Activated CD4-positive, CD25-positive, alpha-beta regulatory T cell treated with anti-CD3 and anti-CD28 coated beads, Interleukin-2, amount 50 U/mL, for 72 hours (primary cell): ENCODE results near the gene SEPTIN12.
"Not testable (repeated sequence)": the region's sequence is repeated elsewhere in the genome, so short reads cannot be mapped to it uniquely, and the experiment has no call there.

Experiments
- DNase-seq: peaks from one replicate; pipeline ENCODE4 v3.0.0; 2021

The SEPTIN12 gene

DNA sequence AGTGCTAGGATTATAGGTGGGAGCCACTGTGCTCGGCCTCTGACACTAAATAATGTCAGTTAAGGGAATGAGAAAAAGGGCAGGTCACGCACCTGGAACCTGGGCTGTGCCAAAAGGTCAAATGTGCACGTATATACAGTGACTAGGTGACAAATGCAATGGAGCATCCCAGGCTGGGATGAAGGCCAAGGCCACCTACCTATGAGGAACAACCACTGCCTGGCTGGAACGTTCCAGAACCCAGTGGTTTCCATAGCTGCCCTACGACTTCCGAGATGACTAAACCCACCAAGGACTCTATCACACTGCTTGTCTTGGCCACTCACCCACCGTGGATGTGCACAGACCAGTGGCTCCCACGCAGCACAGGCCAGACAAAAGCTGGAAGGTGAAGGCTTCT is 37.2 kb downstream of the SEPTIN12 start:
- no peak for DNase-seq

DNA sequence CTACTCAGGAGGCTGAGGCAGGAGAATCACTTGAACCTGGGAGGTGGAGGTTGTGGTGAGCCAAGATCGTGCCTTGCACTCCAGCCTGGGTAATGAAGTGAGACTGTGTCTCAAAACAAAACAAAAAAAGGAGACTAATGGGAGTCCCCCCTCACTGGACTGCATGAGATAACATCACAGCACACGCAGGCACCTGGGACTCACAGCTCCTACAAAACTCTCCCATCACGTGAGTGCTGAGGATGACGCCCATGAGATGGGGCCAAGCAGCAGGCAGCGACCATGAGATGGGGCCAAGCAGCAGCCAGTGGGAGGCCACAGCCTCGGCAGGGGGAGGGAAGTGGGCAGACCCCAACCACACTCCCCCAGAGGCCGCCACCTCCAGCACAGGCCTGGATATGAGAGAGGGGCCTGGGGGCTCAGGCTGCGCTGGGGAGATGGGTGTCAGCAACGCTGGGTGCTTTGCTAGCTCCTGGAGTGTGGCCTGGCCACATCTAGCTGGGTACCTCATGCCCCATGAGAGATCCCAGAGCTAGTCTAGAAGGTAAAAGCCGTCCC is 38.4 kb downstream of the SEPTIN12 start:
- no peak for DNase-seq

DNA sequence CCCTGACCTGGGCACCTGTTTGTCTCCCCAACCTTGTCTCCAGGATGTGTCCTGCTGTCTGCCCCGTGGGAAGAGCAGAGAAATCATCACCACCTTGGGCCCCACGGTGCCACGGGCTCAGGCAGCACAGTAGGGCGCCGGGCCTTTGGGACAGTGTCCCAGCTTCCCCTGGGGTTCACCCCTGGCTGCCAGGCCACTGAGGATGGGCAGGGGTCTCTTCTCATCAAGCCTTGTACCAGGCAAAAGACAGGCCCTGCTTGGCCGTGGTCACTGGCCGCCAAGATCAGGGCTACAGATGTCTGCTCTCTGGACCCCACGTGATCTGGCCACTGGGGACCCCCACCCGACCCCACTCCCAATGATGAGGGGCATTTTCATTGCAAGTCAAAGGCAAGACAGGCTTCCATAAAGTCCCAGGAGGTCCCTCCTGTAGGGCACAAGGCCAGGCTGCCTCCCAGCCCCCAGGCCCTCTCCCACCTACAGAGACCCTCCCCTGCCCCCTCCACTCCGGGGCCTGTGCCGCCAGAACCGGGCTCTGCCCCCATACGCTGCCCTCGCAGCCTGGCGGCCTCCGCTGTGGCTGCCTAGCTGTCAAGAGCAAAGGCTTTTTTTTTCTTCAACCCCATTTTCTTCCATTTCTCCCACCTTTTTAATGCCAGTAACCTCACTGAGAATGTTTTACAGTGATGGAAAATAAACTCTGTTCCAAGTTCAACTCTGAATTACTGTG is 39.3 kb downstream of the SEPTIN12 start:
- no peak for DNase-seq

DNA sequence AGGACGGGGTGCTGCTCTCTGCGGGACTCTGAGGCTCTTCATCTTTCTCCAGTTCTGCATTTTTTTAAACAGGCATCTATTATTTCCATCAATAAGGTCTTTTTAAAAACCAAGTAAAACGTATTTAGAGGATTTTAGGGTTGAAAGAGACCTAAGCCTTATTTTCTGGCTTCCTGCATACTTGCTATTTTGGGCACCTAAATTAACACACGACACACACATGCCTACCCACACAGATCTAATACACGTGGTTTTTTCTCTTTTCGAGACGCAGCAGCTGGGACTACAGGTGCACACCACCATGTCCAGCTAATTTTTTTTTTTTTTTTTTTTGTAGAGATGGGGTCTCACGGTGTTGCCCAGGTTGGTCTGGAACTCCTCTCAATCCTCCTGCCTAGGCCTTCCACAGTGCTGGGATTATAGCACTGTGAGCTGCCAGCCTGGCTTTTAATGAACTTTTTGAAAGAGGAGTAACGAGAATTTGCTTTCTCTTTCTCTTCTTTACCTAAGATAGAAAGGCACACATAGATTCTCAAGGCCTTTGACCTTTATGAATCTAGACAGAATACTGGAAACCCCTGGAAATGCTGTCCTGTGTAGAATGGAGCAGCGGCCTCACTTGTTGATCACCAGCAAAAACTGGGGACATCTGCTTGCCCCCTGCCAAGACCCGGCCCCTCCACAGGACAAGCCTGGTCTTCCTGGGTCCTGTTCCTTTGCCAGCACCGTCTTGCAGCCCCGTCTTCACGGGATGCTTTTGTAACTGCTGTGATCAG is 40.1 kb downstream of the SEPTIN12 start:
- no peak for DNase-seq

DNA sequence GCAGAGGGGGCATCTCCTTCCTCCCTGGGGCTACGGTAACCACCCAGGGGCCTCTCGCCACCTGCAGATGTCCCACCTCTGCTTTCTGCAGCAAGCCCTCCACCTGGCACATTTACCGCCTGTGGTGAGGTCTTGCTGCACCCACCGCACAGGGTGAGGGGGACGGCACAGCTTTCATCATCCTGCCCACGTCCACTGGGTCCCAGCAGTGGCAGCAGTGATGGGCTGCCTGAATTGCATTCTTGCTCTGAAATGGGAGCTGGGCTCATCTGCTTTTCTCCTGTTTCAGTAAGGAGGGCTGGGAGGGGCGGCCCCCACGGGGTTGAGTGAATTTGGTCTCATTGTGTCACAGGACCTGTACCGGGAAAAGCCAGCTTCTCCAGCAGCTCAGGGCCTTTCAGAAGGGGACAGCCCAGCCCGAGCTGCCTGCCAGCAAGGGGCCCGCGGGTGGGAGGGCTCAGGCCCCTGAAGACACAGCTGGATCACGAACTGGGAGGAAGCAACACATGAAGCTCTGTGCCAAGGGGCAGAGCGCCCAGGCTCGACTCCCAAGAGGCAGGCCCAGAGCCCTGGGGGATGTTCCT is 41.1 kb downstream of the SEPTIN12 start:
- no peak for DNase-seq

DNA sequence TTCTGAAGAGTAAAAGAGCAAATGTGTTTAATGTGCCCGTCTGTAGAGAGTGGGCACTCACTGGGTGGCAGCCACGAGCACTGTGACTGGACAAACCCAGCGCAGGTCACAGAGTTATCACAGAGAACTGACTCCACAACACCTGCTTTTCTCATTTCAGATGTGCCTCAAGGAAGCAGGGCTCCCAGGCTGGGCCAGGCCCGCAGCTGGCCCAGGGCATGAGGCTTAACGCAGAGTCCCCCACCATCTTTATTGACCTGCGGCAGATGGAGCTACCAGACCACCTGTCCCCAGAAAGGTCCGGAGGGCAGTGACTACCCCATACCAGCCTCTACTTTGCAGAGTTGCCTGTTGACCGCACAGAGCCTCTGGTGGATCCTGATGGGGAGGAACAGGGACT is 41.9 kb downstream of the SEPTIN12 start:
- no peak for DNase-seq

DNA sequence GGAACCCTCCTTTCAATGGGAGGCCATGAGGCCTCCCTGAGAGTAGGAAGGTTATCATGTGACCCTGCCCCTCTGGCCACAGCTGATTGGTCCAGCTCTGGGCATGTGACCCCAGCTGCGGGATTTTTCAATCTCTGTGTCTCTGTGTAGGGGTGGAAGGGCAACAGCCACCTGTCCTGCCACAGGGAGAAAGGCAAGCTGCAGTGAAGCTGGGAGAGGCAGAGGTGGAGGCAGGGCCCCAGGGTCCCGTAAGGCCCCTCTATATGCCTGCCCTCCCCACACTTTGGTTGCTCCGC is 42.9 kb downstream of the SEPTIN12 start:
- no peak for DNase-seq

DNA sequence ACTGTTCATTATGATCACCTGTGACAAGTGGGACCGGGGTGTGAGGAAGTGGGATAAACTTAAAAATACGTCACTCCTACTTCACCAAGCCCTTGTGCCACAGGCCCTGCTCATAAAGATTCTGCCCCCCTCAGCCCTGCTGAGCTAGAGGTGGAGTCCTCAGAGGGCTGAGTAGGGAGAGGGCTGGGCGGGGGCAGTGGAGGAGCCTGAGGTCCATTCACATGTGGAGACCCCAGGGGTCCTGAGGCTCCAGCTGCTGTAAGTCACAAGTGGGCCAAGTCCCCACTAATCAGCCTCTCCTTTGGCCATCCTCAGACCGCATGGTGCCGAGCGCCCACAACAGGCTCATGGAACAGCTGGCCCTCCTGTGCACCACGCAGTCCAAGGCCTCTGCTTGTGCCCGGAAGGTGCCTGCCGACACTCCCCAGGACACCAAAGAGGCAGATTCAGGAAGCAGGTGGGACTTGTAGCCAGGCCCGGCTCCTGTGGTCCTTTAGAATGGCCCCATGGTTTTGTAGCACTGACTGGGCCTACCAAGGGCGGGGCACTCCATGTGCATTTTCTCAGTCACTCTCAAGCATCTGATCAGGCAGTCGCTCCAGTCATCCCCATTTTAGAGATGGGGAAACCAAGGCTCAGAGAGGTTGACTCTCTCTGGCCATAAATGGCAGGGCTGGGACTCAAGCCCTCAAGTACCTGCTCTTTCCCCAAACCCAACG is 43.4 kb downstream of the SEPTIN12 start:
- no peak for DNase-seq

DNA sequence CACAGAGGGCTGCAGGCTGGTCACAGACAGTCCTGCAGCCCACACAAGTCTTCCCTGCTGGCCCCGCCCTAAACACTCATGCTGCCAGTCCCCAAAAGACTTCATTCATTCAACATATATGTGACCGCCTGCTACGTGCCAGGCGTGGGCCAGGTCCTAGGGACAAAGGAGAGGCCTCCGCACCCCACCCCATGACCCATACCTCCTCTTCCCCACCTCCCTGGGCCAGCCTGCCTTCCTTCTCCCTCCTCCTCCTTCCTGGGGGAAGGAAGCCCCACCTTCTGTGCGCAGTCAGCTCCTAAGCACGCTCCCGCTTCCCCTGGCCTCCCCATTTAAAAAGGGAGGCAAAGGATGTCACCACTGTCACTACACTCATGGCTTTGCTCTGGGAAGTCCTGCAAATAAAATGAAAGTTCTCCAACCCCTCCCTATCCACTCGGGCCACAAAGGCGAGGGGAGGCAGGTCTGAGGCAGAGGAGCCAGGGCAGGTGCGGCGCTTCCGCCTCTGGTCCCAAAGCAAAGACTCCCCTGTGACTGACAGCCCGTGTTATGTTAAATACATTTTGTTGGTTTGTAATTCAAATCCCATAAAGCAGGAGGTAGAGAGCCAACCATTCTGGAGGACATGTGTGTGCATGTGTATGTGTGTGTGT is 44.8 kb downstream of the SEPTIN12 start:
- no peak for DNase-seq

DNA sequence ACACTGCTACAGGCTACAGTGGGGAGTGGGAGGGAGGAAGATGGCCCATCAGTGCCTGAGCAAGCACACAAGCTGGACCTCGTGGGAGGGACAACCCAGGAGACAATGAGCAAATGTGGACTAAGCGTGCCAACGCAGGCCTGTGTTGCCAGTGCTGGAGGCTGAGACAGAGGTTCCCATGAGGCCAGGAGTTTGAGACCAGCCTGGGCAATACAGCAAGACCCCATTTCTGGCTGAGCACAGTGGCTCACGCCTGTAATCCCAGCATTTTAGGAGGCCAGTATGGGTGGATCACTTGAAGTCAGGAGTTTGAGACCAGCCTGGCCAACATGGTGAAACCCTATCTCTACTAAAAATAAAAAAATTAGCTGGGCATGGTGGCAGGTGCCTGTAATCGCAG is 49.8 kb downstream of the SEPTIN12 start:
- DNase-seq, result not testable (repeated sequence)

DNA sequence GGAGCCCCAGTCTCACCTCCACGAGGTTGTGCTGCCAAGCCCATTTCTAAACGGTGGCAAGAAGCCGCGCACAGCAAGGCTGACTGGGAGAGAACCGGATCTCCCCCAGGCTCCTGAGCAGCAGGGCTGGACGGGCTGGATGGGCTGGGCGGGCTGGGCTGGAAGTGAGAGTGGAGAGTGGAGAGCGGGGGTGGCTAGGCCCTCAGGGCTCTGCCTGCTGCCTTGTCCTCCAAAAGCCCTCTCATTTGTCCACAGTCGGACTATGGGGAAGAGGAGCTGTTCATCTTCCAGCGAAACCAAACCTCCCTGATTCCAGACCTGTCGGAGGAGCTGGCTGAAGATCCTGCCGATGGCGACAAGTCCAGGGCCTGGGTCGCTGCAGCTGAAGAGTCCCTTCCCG is 50.6 kb downstream of the SEPTIN12 start:
- no peak for DNase-seq

DNA sequence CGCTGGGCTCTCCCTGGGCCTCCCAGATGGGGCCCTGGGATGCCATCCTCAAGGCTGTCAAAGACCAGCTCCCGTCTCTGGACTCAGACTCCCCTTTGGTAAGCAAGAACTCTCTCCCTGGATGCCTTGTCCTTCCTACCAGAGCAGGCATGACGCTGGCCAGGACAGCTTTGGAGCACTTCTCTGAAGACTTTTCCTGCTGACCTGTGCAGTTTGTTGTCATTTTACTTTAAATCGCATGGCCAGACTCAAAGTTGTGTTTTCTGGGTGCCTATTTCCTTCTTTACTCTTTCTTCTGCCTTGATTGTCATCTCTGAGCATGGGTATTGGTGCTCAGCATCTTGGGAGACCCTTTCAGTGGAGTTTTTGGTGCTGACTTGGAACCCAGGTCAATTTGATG is 51.6 kb downstream of the SEPTIN12 start:
- no peak for DNase-seq

DNA sequence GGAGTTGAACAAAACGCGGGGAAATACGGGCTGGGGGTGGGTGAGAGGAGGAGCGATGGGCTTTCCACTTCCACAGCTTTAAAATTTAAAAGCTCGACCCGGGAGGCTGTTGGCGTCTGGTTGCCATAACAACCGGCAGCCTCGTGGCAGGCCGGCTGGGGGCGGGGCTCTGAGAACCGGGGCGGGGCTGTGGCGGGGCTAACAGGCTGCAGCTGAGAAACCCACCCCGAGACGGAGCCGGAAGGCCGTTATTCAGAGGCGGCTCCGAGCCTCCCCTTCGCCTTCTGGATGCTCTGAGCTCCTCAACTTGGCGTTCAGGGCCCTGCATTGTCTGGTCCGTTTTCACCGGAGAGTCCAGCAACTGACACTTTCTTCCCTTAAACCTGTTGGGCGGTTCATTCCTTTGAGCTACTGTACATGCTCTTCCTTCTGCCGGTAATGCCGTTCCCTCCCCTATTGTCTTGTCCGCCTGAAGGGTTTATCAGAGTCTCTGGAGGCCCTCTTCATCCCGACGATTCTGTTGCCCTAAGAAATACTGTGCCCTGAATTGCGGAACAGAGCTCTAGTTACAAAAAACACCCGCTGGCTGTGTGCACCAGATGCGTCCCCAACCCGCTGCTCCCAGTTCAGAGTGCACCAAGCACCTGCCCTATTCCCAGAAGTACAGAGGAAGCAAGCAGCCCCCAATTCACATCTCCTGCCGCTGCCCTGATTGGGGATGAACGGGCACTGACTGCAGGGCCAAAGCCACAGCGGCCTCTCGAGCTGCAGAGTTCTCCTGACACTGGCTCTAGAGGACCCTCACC is 53.2 kb downstream of the SEPTIN12 start:
- peak; percentile 90 for DNase-seq

DNA sequence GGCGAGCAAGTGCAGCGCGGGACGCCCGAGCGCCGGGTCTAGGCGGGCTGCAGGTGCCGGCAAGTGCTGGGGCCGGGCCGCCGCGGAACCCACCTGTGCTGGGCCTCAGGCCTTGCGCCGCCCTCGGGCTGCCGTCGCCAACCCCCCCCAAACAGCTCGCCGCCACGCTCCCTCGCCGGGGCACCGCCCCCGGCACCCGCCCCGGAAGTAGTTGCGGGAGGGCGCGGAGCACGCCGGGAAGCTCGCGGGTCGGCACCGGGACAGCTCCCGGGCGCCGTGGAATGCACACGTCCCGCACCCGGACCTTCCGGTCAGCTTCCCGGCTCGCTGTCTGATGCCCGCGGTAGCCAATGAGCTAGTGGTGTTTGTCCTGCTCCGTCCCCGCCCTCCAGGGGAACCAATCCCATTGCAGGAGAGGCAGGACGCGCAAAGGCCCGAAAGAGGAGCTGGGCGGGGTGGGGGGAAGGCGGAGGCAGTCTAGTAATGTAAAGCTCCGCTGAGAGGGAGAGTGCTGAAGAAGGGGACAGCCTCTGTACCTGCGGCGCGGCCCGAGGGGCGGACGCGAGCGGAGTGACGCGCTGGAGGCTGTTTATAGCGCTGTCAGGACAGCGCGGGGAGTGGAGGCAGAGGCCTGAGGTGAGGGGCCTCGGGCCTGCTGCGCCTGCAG is 53.9 kb downstream of the SEPTIN12 start, which contains the start of the genes ANKS3 and DNAAF8:
Gene ANKS3, minus strand, starts transcription at position 209 of the 667 bp plus-strand sequence. CDS start 4,122 bp downstream, outside the sequence.
Gene DNAAF8, plus strand, starts transcription at position 475 of the 667 bp plus-strand sequence. CDS start 1,978 bp downstream, outside the sequence.
- DNase-seq, result peak; percentile 81

DNA sequence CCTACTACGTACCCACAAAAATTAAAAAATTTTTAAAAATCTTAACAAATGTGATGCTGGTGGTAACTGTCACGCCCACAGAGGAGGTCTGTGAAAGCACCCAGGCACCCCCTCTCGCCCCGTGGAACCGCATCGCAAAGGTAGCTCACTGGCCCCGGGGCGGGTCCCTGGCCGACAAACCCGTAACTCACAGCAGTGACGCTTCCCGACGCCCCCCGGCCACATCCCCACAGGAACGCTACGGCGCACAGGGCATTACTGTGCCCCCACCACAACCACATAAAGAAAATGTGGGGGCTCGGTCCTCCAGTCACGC is 54.4 kb downstream of the SEPTIN12 start:
- DNase-seq, result no peak

DNA sequence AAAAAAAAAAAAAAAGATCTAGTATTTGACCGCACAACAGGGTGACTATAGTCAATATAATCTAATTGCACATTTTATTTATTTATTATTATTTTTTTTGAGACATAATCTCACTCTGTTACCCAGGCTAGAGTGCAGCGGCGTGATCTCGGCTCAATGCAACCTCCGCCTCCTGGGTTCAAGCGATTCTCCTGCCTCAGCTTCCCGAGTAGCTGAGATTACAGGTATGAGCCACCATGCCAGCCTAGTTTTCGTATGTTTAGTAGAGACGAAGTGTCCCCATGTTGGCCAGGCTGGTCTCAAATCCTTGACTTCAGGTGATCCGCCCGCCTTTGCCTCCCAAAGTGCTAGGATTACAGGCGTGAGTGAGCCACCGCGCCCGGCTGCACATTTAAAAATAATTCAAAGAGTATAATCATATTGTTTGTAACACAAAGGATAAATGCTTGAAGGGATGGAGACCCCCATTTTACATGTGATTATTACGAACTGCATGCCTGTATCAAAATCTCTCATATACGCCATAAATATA is 54.9 kb downstream of the SEPTIN12 start:
- no peak for DNase-seq

DNA sequence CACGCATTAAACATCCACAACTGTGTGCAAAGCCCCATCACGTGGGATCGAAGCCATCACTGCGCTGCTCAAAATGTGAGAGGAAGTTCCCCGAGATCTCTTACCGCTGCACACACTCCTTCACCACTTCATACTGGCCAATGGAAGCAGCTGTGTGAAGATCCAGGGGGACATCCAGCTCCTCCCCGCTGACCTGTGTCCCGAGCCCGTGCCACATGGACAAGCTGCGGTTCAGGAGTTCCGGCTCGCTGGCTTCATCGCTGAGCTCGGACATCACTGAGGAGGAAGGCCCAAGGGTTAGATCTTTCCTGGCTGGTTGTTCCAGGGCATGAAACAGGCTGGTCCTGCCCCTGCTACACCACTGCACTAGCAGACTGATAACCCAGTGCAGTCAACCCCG is 58.3 kb downstream of the SEPTIN12 start:
- DNase-seq, result no peak

DNA sequence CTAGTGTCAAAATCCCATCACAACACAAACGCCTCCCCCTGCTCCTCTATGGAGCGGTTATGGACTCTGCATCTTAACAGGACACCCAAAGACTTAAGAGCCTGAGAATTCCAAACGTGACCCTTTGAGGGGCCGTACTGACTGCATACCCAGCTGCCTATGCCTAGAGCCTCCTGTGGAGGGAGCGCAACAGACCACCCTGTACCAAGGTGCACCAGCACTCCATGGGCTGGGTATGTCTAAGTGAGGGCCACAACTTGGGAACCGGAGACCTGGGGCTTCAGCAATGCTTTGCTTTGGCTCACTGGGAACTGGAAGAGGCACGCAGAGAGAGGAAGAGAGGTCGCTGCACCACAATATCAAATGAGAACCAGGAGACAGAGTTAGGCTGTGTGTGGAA is 59.5 kb downstream of the SEPTIN12 start:
- no peak for DNase-seq
